ENCODE measurements around the gene SPIN1.

- TF ChIP-seq ZC3H10 (CRISPR knock-in tag; IDR thresholded peaks at IDR 0.05), result no peak
- TF ChIP-seq PATZ1 (CRISPR knock-in tag; IDR thresholded peaks at IDR 0.05; ENCODE audit: borderline replicate concordance), result no peak
- no peak for TF ChIP-seq TOX (CRISPR knock-in tag; IDR thresholded peaks at IDR 0.05; ENCODE audit: borderline replicate concordance)
These were observed 33.1 kb downstream of the SPIN1 start for GRCh38 chr9:88421348-88421747.
